RWPE2 (cell line): ENCODE measurements around the gene SLC13A3.

Experiments used
- ATAC-seq: fragments of 200-7000 bp; cut with Tn5 transposase; 3 replicates; pipeline ENCODE4 v1.9.1; 2021; ENCODE audit warnings: low read depth
- DNase-seq: peaks from one replicate; pipeline ENCODE4 v3.0.0-alpha.2; 2020; ENCODE audit warnings: low spot score
- H3K27ac ChIP-seq: fragments of 450-650 bp; 2 replicates; pipeline ENCODE4 v1.5.1; 2017; ENCODE audit warnings: mild to moderate bottlenecking; ENCODE audit not compliant: poor library complexity, severe bottlenecking
- H3K27me3 ChIP-seq: fragments of 250-450 bp; sonication (Bioruptor Pico); 2 replicates; pipeline ENCODE4 v1.5.1; 2021; ENCODE audit warnings: mild to moderate bottlenecking, moderate library complexity; ENCODE audit not compliant: insufficient read depth, poor library complexity, severe bottlenecking
- H3K36me3 ChIP-seq: fragments of 250-450 bp; sonication (Bioruptor Pico); 2 replicates; pipeline ENCODE4 v1.5.1; 2020; ENCODE audit warnings: low read depth, mild to moderate bottlenecking, moderate library complexity
- H3K4me1 ChIP-seq: fragments of 250-450 bp; sonication (Bioruptor Pico); 2 replicates; pipeline ENCODE4 v1.5.1; 2021; ENCODE audit warnings: mild to moderate bottlenecking, moderate library complexity; ENCODE audit not compliant: insufficient read depth, poor library complexity, severe bottlenecking
- H3K4me3 ChIP-seq: fragments of 250-450 bp; sonication (Bioruptor Pico); 2 replicates; pipeline ENCODE4 v1.5.1; 2021; ENCODE audit warnings: mild to moderate bottlenecking, moderate library complexity; ENCODE audit not compliant: severe bottlenecking
- H3K9me3 ChIP-seq: fragments of 250-450 bp; sonication (Bioruptor Pico); 2 replicates; pipeline ENCODE4 v1.5.1; 2021; ENCODE audit warnings: mild to moderate bottlenecking, moderate library complexity; ENCODE audit not compliant: severe bottlenecking
- TF ChIP-seq, protein P1 (sequence below): fragments of 450-650 bp; IDR thresholded peaks from one replicate; pipeline ENCODE4 v1.5.1; 2017; ENCODE audit warnings: mild to moderate bottlenecking, moderate library complexity; ENCODE audit not compliant: poor library complexity, severe bottlenecking

The SLC13A3 gene

DNA sequence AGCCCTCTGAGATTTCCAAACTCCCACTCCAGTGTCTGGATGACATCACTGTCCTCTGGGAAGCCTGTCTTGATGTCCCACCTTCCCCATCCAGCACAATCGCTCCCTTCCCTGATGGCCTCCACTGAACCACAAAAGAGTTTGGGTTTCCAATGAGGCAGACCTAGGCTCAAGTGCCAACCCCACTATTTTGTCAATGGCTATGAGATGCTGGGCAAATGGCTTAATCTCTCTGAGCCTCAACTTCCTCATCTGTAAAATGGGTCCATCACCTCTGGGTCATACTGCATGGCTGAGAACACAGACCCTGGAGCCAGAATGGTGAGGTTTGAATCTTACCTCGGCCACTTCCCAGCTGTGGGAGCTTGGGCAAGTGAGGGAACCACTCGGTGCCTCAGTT is 11.7 kb downstream of the SLC13A3 start:
- Histone ChIP-seq H3K4me1 (no peaks in the 10 kb centered on the region), H3K9me3 (no peaks in the 10 kb centered on the region), H3K4me3 (no peak overlapping the region), H3K27ac (no peak overlapping the region), H3K36me3 (no peaks in the 10 kb centered on the region), H3K27me3 (no peaks in the 10 kb centered on the region)
- ATAC-seq (no peak), DNase-seq (no peak)
- TF ChIP-seq, protein P1, sequence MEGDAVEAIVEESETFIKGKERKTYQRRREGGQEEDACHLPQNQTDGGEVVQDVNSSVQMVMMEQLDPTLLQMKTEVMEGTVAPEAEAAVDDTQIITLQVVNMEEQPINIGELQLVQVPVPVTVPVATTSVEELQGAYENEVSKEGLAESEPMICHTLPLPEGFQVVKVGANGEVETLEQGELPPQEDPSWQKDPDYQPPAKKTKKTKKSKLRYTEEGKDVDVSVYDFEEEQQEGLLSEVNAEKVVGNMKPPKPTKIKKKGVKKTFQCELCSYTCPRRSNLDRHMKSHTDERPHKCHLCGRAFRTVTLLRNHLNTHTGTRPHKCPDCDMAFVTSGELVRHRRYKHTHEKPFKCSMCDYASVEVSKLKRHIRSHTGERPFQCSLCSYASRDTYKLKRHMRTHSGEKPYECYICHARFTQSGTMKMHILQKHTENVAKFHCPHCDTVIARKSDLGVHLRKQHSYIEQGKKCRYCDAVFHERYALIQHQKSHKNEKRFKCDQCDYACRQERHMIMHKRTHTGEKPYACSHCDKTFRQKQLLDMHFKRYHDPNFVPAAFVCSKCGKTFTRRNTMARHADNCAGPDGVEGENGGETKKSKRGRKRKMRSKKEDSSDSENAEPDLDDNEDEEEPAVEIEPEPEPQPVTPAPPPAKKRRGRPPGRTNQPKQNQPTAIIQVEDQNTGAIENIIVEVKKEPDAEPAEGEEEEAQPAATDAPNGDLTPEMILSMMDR = no peak

DNA sequence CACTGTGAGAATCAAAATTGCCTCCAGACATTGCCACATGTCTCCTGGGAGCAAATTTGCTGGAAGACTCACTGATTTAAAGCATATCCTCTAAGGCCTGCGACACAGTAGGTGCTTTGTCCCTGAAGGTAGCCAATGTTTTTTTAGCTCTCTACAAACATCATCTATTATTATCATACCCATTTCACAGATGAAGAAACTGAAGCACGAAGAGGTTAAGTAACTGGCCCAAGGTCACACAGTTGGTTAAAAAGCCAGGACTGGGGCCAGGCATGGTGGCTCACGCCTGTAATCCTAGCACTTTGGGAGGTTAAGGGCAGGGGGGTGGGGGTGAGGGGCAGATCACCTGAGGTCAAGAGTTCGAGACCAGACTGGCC is 12.4 kb downstream of the SLC13A3 start:
- Histone ChIP-seq H3K27me3 (no peaks in the 10 kb centered on the region), H3K27ac (no peak overlapping the region), H3K4me1 (no peaks in the 10 kb centered on the region), H3K4me3 (no peak overlapping the region), H3K36me3 (no peaks in the 10 kb centered on the region), H3K9me3 (no peaks in the 10 kb centered on the region)
- TF ChIP-seq, protein P1 = no peak
- ATAC-seq (no peak), DNase-seq (no peak)

DNA sequence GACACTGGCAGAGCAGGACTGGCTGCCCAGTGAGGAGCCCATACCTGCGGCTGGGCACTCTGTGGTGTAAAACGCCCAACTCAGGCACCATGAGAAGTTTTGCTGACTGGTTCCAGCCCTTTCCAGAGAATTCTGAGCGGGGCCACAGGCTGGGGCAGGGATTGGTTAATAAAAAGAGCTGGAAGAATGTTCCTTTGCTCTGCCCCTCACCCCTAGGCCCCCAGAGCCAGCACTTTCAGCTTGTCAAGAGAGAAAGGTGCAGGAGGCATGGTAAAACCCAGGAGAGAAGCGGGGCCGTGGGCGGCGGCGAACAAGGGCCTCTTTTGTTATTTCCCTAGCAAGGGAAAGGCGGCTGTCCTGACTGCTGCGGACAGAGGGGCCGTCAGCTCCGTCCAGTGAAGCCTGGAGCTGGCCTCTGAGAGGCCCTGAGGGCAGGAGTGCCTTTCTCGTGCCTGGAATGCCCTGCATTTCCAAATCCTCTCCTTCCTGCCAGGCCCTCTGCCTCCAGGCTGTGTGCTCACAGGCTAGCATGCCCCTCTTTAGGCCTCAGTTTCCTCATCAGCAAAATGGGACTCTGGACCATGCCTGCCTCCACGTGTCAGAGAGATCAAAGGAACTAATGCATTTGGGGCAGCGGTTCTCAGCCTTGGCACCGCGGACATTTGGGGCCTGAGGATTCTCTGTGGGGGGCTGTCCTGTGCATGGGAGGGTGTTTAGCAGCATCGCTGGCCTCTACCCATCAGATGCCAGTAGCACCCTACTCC is 12.9 kb downstream of the SLC13A3 start:
- no peak for DNase-seq
- no peaks in the 10 kb centered on the region for H3K36me3 ChIP-seq
- no peak overlapping the region for H3K27ac ChIP-seq
- no peaks in the 10 kb centered on the region for H3K27me3 ChIP-seq
- TF ChIP-seq, protein P1 = no peak
- no peak for ATAC-seq
- no peaks in the 10 kb centered on the region for H3K9me3 ChIP-seq
- H3K4me3 ChIP-seq = no peak overlapping the region
- no peaks in the 10 kb centered on the region for H3K4me1 ChIP-seq

DNA sequence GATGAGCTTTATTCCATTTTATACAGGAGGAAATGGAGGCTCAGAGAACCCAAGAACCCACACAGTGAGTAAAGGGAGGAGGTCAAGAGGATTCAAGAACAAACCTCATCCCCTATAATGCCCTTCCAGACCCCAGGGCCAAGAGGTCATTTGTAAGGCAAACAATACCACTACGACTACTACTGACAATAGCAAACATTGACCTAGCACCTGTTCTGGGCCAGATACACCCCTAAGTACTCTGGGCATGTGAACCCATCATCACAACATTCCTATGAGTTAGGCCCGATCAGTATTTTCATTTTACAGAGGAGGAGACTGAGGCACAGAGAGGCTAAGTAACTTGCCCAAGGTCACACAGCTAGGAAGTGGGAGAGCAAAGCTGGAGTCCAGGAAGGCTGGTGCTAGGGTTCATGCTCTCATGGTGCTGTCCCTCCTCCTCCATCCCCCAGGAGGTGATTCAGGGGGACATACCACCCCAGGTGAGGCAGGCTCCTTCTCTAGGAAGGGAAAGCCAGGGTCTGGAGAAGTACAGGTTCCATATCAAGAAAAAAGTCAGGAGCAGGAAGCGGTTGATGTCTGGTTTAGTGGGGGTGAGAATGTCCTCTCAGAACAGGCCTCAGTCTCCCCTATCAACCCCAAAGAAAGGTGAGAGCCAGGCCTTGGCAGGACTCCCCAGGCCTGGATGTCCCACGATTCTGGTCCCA is 13.7 kb downstream of the SLC13A3 start:
- H3K9me3 ChIP-seq = no peaks in the 10 kb centered on the region
- no peaks in the 10 kb centered on the region for H3K27me3 ChIP-seq
- ATAC-seq = no peak
- TF ChIP-seq, protein P1 = no peak
- H3K36me3 ChIP-seq = no peaks in the 10 kb centered on the region
- H3K4me3 ChIP-seq = no peak overlapping the region
- DNase-seq = no peak
- H3K4me1 ChIP-seq = no peaks in the 10 kb centered on the region
- H3K27ac ChIP-seq = no peak overlapping the region

DNA sequence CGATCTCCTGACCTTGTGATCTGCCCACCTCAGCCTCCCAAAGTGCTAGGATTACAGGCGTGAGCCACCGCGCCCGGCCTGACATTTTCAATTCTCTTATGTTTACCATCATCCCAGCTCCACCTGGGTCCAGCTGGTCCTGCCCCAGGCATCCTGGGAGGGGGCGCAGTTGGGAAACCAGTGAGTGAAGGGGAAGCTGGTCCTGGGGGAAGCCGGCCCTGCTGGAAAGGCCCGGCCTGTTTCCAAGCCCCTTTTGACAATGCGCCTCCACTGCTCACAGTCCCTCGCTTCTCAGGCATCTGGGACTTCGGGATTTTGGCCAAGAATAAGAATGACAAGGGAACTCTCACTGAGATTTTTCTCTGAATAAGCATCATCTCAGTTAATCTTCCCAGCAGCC is 14.2 kb downstream of the SLC13A3 start:
- ATAC-seq (no peak), DNase-seq (no peak)
- Histone ChIP-seq H3K27ac (no peak overlapping the region), H3K9me3 (no peaks in the 10 kb centered on the region), H3K27me3 (no peaks in the 10 kb centered on the region), H3K36me3 (no peaks in the 10 kb centered on the region), H3K4me3 (no peak overlapping the region), H3K4me1 (no peaks in the 10 kb centered on the region)
- TF ChIP-seq, protein P1 = no peak
